ENCODE data around the gene SPTSSB.
A peak's percentile ranks its signal among the peaks of the same experiment; 100 is the strongest.

SPTSSB gene

GRCh38 chr3:161386991-161387770 lies 15.9 kb upstream of the SPTSSB start:
- Histone ChIP-seq H2AFZ (ENCODE audit: low read length) (no peak overlapping the region), H3K9me3 (replicated peaks in 1 of 2; ENCODE audit: control insufficient read depth in 2 of 2, insufficient read depth in 1 of 2, low read depth in 1 of 2, low read length in 2 of 2) (peaks cover 0 to 10% of the 10 kb centered on the region in 2 donors), H3K27me3 (ENCODE audit: control insufficient read depth in 3 of 3, insufficient read depth in 3 of 3, low read depth in 1 of 3, low read length in 3 of 3) (peaks cover 0 to 13% (median 0%) of the 10 kb centered on the region in 3 experiments), H4K91ac (ENCODE audit: low read depth, low read length, poor library complexity) (no peak overlapping the region), H2BK120ac (ENCODE audit: low read depth, low read length) (no peak overlapping the region), H2AK5ac (ENCODE audit: low read depth, low read length) (no peak overlapping the region), H3K79me1 (ENCODE audit: low read depth, low read length) (no peaks in the 10 kb centered on the region), H3K27ac (replicated peaks; ENCODE audit: low read length) (no peak overlapping the region), H3K9ac (ENCODE audit: low read depth, low read length, poor library complexity) (no peak overlapping the region), H2BK12ac (ENCODE audit: low read length) (no peak overlapping the region), H3K4me1 (ENCODE audit: control insufficient read depth in 2 of 2, insufficient read depth in 1 of 2, low read depth in 1 of 2, low read length in 2 of 2) (peaks cover 2% of the 10 kb centered on the region in 2 donors), H3K4me2 (ENCODE audit: insufficient read depth, low read length, poor library complexity, severe bottlenecking) (no peak overlapping the region), H4K8ac (ENCODE audit: low read depth, low read length) (no peak overlapping the region), H3K23ac (ENCODE audit: low read depth, low read length, poor library complexity) (no peak overlapping the region), H3K18ac (ENCODE audit: low read length) (no peak overlapping the region), H3K4me3 (ENCODE audit: low read length in 2 of 2) (no peak overlapping the region), H3K14ac (ENCODE audit: low read length) (no peak overlapping the region), H2BK15ac (ENCODE audit: low read length) (no peak overlapping the region), H2BK5ac (ENCODE audit: low read length) (no peak overlapping the region), H3K36me3 (replicated peaks in 1 of 2; ENCODE audit: control insufficient read depth in 2 of 2, insufficient read depth in 2 of 2, low read length in 2 of 2) (no peaks in the 10 kb centered on the region), H3K4ac (ENCODE audit: low read length) (no peak overlapping the region)
- WGBS, 2 donors (ENCODE audit: extremely low coverage in 2 of 2, insufficient read length in 2 of 2, insufficient replicate concordance in 1 of 2): no CpG with 5 or more reads among the region's 4 CpGs
- no peak for DNase-seq (ENCODE audit: low spot score)

DNA sequence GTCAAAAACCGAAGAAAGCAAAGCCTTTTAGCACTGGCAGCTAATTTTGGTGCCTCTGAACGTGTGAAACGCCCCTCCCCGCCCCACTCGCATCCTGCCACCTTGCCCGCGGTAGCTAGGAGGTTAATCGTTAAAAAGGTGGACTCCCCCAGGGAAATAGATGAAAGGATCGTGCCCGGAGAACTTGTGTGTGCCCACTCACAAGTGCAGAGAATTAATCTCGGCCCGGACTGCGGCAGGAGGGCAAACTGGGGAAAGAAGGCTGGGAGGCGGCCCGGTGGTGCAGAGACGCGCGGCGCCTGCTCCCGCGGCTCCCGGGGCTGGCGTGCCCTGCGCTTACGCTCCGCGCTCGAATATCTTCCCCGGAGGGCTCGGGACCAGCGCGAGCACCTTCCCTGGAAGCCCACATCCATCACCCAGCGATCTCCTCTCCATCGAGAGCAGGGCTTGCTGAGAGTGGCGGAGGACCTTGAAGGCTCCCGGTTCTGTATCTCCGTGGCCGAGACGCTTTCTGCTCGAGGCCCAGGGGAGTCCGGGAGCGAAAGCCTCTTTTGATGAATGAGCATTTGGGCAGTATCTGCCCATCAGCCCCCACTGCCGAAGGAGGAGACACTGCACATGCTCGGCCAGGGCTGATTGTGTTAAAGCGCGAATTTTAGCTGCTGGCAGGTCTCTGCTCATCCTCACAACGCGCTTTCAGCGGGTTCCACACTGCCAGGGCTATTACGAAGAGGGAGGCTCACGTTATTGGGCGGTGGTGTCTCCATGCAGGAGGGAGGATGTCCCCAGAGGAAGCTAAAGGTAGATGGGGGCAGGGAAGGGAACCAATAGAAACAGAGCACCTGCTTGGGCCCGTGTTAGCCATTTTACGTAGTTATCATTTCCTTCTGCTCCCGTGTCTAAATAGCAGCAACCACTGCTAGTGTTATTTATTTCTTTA lies 1.3 kb upstream of the SPTSSB start:
- peak overlapping the region; percentile 81 for H2BK120ac ChIP-seq (ENCODE audit: low read depth, low read length)
- peak overlapping the region; percentile 75 for H3K9ac ChIP-seq (ENCODE audit: low read depth, low read length, poor library complexity)
- H3K27me3 ChIP-seq (ENCODE audit: control insufficient read depth in 3 of 3, insufficient read depth in 3 of 3, low read depth in 1 of 3, low read length in 3 of 3): peaks cover 0 to 67% (median 2%) of the 10 kb centered on the region in 3 experiments
- no peak overlapping the region for H4K91ac ChIP-seq (ENCODE audit: low read depth, low read length, poor library complexity)
- H3K14ac ChIP-seq (ENCODE audit: low read length): no peak overlapping the region
- H3K36me3 ChIP-seq (replicated peaks in 1 of 2; ENCODE audit: control insufficient read depth in 2 of 2, insufficient read depth in 2 of 2, low read length in 2 of 2): no peaks in the 10 kb centered on the region
- no peak overlapping the region for H3K4ac ChIP-seq (ENCODE audit: low read length)
- H3K4me2 ChIP-seq (ENCODE audit: insufficient read depth, low read length, poor library complexity, severe bottlenecking): peak overlapping the region; percentile 99
- no peaks in the 10 kb centered on the region for H3K9me3 ChIP-seq (replicated peaks in 1 of 2; ENCODE audit: control insufficient read depth in 2 of 2, insufficient read depth in 1 of 2, low read depth in 1 of 2, low read length in 2 of 2)
- peak overlapping the region; percentile 5 for H2BK5ac ChIP-seq (ENCODE audit: low read length)
- H4K8ac ChIP-seq (ENCODE audit: low read depth, low read length): peak overlapping the region; percentile 17
- H3K18ac ChIP-seq (ENCODE audit: low read length): peak overlapping the region; percentile 92
- peak overlapping the region; percentile 41 for H2BK12ac ChIP-seq (ENCODE audit: low read length)
- no CpG with 5 or more reads among the region's 55 CpGs for WGBS, 2 donors (ENCODE audit: extremely low coverage in 2 of 2, insufficient read length in 2 of 2, insufficient replicate concordance in 1 of 2)
- peaks cover 0 to 3% of the 10 kb centered on the region in 2 donors for H3K4me1 ChIP-seq (ENCODE audit: control insufficient read depth in 2 of 2, insufficient read depth in 1 of 2, low read depth in 1 of 2, low read length in 2 of 2)
- H3K79me1 ChIP-seq (ENCODE audit: low read depth, low read length): no peaks in the 10 kb centered on the region
- H2AK5ac ChIP-seq (ENCODE audit: low read depth, low read length): no peak overlapping the region
- H2BK15ac ChIP-seq (ENCODE audit: low read length): peak overlapping the region; percentile 67
- H3K23ac ChIP-seq (ENCODE audit: low read depth, low read length, poor library complexity): no peak overlapping the region
- peak overlapping the region; percentile 47 to 79 for H3K4me3 ChIP-seq (ENCODE audit: low read length in 2 of 2)
- DNase-seq (ENCODE audit: low spot score): peak; percentile 35
- H3K27ac ChIP-seq (replicated peaks; ENCODE audit: low read length): no peak overlapping the region
- H2AFZ ChIP-seq (ENCODE audit: low read length): peak overlapping the region; percentile 99

GRCh38 chr3:161369531-161369930 lies 1.8 kb downstream of the SPTSSB start:
- no peak overlapping the region for H4K91ac ChIP-seq (ENCODE audit: low read depth, low read length, poor library complexity)

GRCh38 chr3:161366094-161366493 lies 5.2 kb downstream of the SPTSSB start:
- Histone ChIP-seq H3K4me2 (ENCODE audit: insufficient read depth, low read length, poor library complexity, severe bottlenecking) (no peak overlapping the region), H3K79me1 (ENCODE audit: low read depth, low read length) (no peaks in the 10 kb centered on the region), H2BK15ac (ENCODE audit: low read length) (no peak overlapping the region), H4K8ac (ENCODE audit: low read depth, low read length) (no peak overlapping the region), H2AFZ (ENCODE audit: low read length) (no peak overlapping the region), H4K91ac (ENCODE audit: low read depth, low read length, poor library complexity) (no peak overlapping the region), H3K27ac (replicated peaks; ENCODE audit: low read length) (no peak overlapping the region), H3K9ac (ENCODE audit: low read depth, low read length, poor library complexity) (no peak overlapping the region), H2BK5ac (ENCODE audit: low read length) (no peak overlapping the region), H3K36me3 (replicated peaks in 1 of 2; ENCODE audit: control insufficient read depth in 2 of 2, insufficient read depth in 2 of 2, low read length in 2 of 2) (no peaks in the 10 kb centered on the region), H3K18ac (ENCODE audit: low read length) (no peak overlapping the region), H3K14ac (ENCODE audit: low read length) (no peak overlapping the region), H3K4ac (ENCODE audit: low read length) (no peak overlapping the region), H3K9me3 (replicated peaks in 1 of 2; ENCODE audit: control insufficient read depth in 2 of 2, insufficient read depth in 1 of 2, low read depth in 1 of 2, low read length in 2 of 2) (no peaks in the 10 kb centered on the region), H3K4me3 (ENCODE audit: low read length in 2 of 2) (no peak overlapping the region), H2AK5ac (ENCODE audit: low read depth, low read length) (no peak overlapping the region), H3K4me1 (ENCODE audit: control insufficient read depth in 2 of 2, insufficient read depth in 1 of 2, low read depth in 1 of 2, low read length in 2 of 2) (no peaks in the 10 kb centered on the region), H3K23ac (ENCODE audit: low read depth, low read length, poor library complexity) (no peak overlapping the region), H2BK120ac (ENCODE audit: low read depth, low read length) (no peak overlapping the region), H2BK12ac (ENCODE audit: low read length) (no peak overlapping the region), H3K27me3 (ENCODE audit: control insufficient read depth in 3 of 3, insufficient read depth in 3 of 3, low read depth in 1 of 3, low read length in 3 of 3) (peaks cover 0 to 23% (median 0%) of the 10 kb centered on the region in 3 experiments)
- WGBS, 2 donors (ENCODE audit: extremely low coverage in 2 of 2, insufficient read length in 2 of 2, insufficient replicate concordance in 1 of 2): no CpG with 5 or more reads among the region's 2 CpGs
- no peak for DNase-seq (ENCODE audit: low spot score)

More at GRCh38 chr3:161369531-161369930, 1.8 kb downstream of the SPTSSB start:
- Histone ChIP-seq H2AFZ (ENCODE audit: low read length) (no peak overlapping the region), H3K27ac (replicated peaks; ENCODE audit: low read length) (no peak overlapping the region), H3K4me1 (ENCODE audit: control insufficient read depth in 2 of 2, insufficient read depth in 1 of 2, low read depth in 1 of 2, low read length in 2 of 2) (peaks cover 0 to 3% of the 10 kb centered on the region in 2 donors), H3K23ac (ENCODE audit: low read depth, low read length, poor library complexity) (no peak overlapping the region), H2BK12ac (ENCODE audit: low read length) (no peak overlapping the region), H3K36me3 (replicated peaks in 1 of 2; ENCODE audit: control insufficient read depth in 2 of 2, insufficient read depth in 2 of 2, low read length in 2 of 2) (no peaks in the 10 kb centered on the region), H3K4ac (ENCODE audit: low read length) (no peak overlapping the region), H3K27me3 (ENCODE audit: control insufficient read depth in 3 of 3, insufficient read depth in 3 of 3, low read depth in 1 of 3, low read length in 3 of 3) (peaks cover 0 to 45% (median 2%) of the 10 kb centered on the region in 3 experiments), H2BK120ac (ENCODE audit: low read depth, low read length) (no peak overlapping the region), H3K79me1 (ENCODE audit: low read depth, low read length) (no peaks in the 10 kb centered on the region), H4K8ac (ENCODE audit: low read depth, low read length) (no peak overlapping the region), H3K9ac (ENCODE audit: low read depth, low read length, poor library complexity) (no peak overlapping the region), H2BK5ac (ENCODE audit: low read length) (no peak overlapping the region), H2AK5ac (ENCODE audit: low read depth, low read length) (no peak overlapping the region), H3K18ac (ENCODE audit: low read length) (no peak overlapping the region), H3K4me2 (ENCODE audit: insufficient read depth, low read length, poor library complexity, severe bottlenecking) (no peak overlapping the region), H2BK15ac (ENCODE audit: low read length) (no peak overlapping the region), H3K14ac (ENCODE audit: low read length) (no peak overlapping the region), H3K9me3 (replicated peaks in 1 of 2; ENCODE audit: control insufficient read depth in 2 of 2, insufficient read depth in 1 of 2, low read depth in 1 of 2, low read length in 2 of 2) (no peaks in the 10 kb centered on the region), H3K4me3 (ENCODE audit: low read length in 2 of 2) (no peak overlapping the region)
- DNase-seq (ENCODE audit: low spot score): no peak
- no CpG with 5 or more reads among the region's 3 CpGs for WGBS, 2 donors (ENCODE audit: extremely low coverage in 2 of 2, insufficient read length in 2 of 2, insufficient replicate concordance in 1 of 2)
